Keratinocyte (primary cell): ENCODE data around the gene HSPG2. TPM values are rescaled to one million over a fixed set of nuclear protein-coding genes. Genes with fewer than 3 reads are reported as not detected.

ENCODE experiments used
- DNase-seq: peaks from one replicate; pipeline ENCODE4 v3.0.0-alpha.2; 2011; ENCODE audit warnings: low read depth, missing footprints, low spot score
- FAIRE-seq: peaks from 2 replicates; lab custom pipeline; 2011; peaks lifted over from hg19 to GRCh38; lab: Jason Lieb, UNC
- H2AFZ ChIP-seq: 2 replicates; pipeline ENCODE4 v1.6.0; 2012; ENCODE audit warnings: low read length, control low read depth, inconsistent platforms; ENCODE audit not compliant: control insufficient read depth
- H3K27ac ChIP-seq: 2 replicates; pipeline ENCODE4 v1.5.1; 2011; ENCODE audit warnings: low read length; ENCODE audit not compliant: control insufficient read depth, insufficient read depth
- H3K27me3 ChIP-seq: 3 replicates; pipeline ENCODE4 v1.6.0; 2011; ENCODE audit warnings: low read length; ENCODE audit not compliant: control insufficient read depth, insufficient read depth; ENCODE audit errors: extremely low read depth
- H3K36me3 ChIP-seq, 2 experiments: 2 replicates in 1 of 2; 3 replicates in 1 of 2; pipeline ENCODE4 v1.5.1; 2011; ENCODE audit warnings: low read length in 2 of 2, mild to moderate bottlenecking in 1 of 2; ENCODE audit not compliant: control insufficient read depth in 2 of 2, insufficient read depth in 2 of 2; ENCODE audit errors: extremely low read depth in 1 of 2
- H3K4me1 ChIP-seq: 3 replicates; pipeline ENCODE4 v1.5.1; 2011; ENCODE audit warnings: low read length; ENCODE audit not compliant: control insufficient read depth, insufficient read depth; ENCODE audit errors: extremely low read depth
- H3K4me2 ChIP-seq: 3 replicates; pipeline ENCODE4 v1.6.0; 2011; ENCODE audit warnings: low read depth, low read length; ENCODE audit not compliant: control insufficient read depth, insufficient read depth; ENCODE audit errors: extremely low read depth
- H3K4me3 ChIP-seq, 3 experiments: fragments of 200-600 bp in 1 of 3; sonication (generic) in 1 of 3; 2 replicates in 2 of 3; 3 replicates in 1 of 3; pipeline ENCODE4 v1.5.1; 2011 to 2016; ENCODE audit warnings: low read length in 3 of 3, mild to moderate bottlenecking in 3 of 3, control low read depth in 2 of 3, inconsistent platforms in 1 of 3, low read depth in 1 of 3, mixed read lengths in 1 of 3, mixed run types in 1 of 3, moderate library complexity in 1 of 3; ENCODE audit not compliant: control insufficient read depth in 2 of 3, insufficient read depth in 2 of 3; ENCODE audit errors: extremely low read depth in 1 of 3
- H3K79me2 ChIP-seq: 2 replicates; pipeline ENCODE4 v1.6.0; 2012; ENCODE audit warnings: low read length; ENCODE audit not compliant: control insufficient read depth, insufficient read depth
- H3K9ac ChIP-seq: 3 replicates; pipeline ENCODE4 v1.6.0; 2011; ENCODE audit warnings: low read length; ENCODE audit not compliant: control insufficient read depth, insufficient read depth; ENCODE audit errors: extremely low read depth
- H3K9me1 ChIP-seq: 3 replicates; pipeline ENCODE4 v1.6.0; 2011; ENCODE audit warnings: low read length; ENCODE audit not compliant: control insufficient read depth, insufficient read depth; ENCODE audit errors: extremely low read depth
- H3K9me3 ChIP-seq: 2 replicates; pipeline ENCODE4 v1.5.1; 2012; ENCODE audit warnings: low read depth, low read length; ENCODE audit not compliant: control insufficient read depth
- H4K20me1 ChIP-seq: 3 replicates; pipeline ENCODE4 v1.6.0; 2011; ENCODE audit warnings: low read length; ENCODE audit not compliant: control insufficient read depth, insufficient read depth; ENCODE audit errors: extremely low read depth
- EZH2 ChIP-seq: IDR thresholded peaks from one replicate; pipeline ENCODE4 v1.6.1; 2012; ENCODE audit warnings: inconsistent platforms, mild to moderate bottlenecking, low read length, moderate library complexity
- dilution Hi-C: fragments of 300-500 bp; cut with MboI; formaldehyde crosslinking; loops from one replicate; pipeline ENCODE4 v1.7.0; 2020; ENCODE audit warnings: low sequenced_read_pairs; ENCODE audit not compliant: extremely low pct_ligation_motif_present
- polyA plus RNA-seq, 5 experiments: library from polyadenylated mRNA; depleted of rRNA in 3 of 5; stranded (reverse) in 3 of 5; stranded (forward) in 1 of 5; unstranded in 1 of 5; fragments of >200 nt; gene quantifications; 1 replicate in 1 of 5; 2 replicates in 3 of 5; 3 replicates in 1 of 5; pipeline versions ENCODE4 v1.2.1 to v1.2.3, GENCODE V29; 2011 to 2012; ENCODE audit warnings: missing spikeins in 2 of 5, low read depth in 1 of 5, low replicate concordance in 1 of 5
- TF ChIP-seq, protein P1 (sequence below), 3 experiments: IDR thresholded peaks in 1 of 3; conservative IDR thresholded peaks in 1 of 3; optimal IDR thresholded peaks in 1 of 3; 2 replicates in 2 of 3; 3 replicates in 1 of 3; pipeline versions ENCODE3 to v1.5.1; 2011; ENCODE audit warnings: low read length in 3 of 3, mild to moderate bottlenecking in 3 of 3, moderate library complexity in 2 of 3, control low read depth in 1 of 3, inconsistent platforms in 1 of 3; ENCODE audit not compliant: insufficient read depth in 2 of 3; ENCODE audit errors: extremely low read depth in 1 of 3

Gene HSPG2
- polyA plus RNA-seq, 1 donor (not counting 4 experiments of a cell fraction or from before 2014, with no cell fraction given) = 9.0 TPM

DNA sequence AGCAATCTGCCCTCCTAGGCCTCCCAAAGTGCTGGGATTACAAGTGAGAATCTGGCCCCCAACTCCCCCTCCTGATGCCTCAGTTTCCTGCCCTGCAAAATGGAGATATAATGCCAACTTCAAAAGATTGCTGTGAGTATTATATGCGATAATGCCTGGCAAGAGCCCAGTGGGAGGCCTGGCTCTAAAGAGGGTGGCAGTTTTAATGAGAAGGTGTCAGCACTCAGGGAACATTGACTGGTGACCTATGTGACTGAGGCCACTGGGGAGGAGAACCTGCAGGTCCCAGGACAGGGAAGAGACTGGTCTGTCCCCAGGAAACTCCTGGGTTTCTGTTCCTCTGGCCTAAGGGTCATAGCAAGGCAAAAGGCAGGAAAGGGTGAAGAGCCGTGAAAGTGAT is 11.0 kb downstream of the HSPG2 start:
- Histone ChIP-seq H3K9ac (no peak overlapping the region), H4K20me1 (peaks cover 6% of the 10 kb centered on the region), H3K79me2 (peaks cover 57% of the 10 kb centered on the region), H3K9me1 (no peaks in the 10 kb centered on the region), H3K4me1 (peaks cover under 1% of the 10 kb centered on the region), H2AFZ (no peak overlapping the region), H3K4me2 (no peak overlapping the region), H3K36me3 (peaks cover 0 to 23% of the 10 kb centered on the region in 2 experiments), H3K4me3 (no peak overlapping the region), H3K9me3 (no peaks in the 10 kb centered on the region), H3K27me3 (no peaks in the 10 kb centered on the region), H3K27ac (no peak overlapping the region)
- no peak for DNase-seq
- no peak for FAIRE-seq
- dilution Hi-C loops = no loop called here
- TF ChIP-seq EZH2 = no peak
- TF ChIP-seq, protein P1, sequence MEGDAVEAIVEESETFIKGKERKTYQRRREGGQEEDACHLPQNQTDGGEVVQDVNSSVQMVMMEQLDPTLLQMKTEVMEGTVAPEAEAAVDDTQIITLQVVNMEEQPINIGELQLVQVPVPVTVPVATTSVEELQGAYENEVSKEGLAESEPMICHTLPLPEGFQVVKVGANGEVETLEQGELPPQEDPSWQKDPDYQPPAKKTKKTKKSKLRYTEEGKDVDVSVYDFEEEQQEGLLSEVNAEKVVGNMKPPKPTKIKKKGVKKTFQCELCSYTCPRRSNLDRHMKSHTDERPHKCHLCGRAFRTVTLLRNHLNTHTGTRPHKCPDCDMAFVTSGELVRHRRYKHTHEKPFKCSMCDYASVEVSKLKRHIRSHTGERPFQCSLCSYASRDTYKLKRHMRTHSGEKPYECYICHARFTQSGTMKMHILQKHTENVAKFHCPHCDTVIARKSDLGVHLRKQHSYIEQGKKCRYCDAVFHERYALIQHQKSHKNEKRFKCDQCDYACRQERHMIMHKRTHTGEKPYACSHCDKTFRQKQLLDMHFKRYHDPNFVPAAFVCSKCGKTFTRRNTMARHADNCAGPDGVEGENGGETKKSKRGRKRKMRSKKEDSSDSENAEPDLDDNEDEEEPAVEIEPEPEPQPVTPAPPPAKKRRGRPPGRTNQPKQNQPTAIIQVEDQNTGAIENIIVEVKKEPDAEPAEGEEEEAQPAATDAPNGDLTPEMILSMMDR (optimal IDR thresholded peaks at IDR 0.05 in 1 of 3, IDR thresholded peaks at IDR 0.05 in 1 of 3, conservative IDR thresholded peaks at IDR 0.05 in 1 of 3; ENCODE audit: extremely low read depth in 1 of 3, insufficient read depth in 2 of 3, low read length in 3 of 3) = no peak

DNA sequence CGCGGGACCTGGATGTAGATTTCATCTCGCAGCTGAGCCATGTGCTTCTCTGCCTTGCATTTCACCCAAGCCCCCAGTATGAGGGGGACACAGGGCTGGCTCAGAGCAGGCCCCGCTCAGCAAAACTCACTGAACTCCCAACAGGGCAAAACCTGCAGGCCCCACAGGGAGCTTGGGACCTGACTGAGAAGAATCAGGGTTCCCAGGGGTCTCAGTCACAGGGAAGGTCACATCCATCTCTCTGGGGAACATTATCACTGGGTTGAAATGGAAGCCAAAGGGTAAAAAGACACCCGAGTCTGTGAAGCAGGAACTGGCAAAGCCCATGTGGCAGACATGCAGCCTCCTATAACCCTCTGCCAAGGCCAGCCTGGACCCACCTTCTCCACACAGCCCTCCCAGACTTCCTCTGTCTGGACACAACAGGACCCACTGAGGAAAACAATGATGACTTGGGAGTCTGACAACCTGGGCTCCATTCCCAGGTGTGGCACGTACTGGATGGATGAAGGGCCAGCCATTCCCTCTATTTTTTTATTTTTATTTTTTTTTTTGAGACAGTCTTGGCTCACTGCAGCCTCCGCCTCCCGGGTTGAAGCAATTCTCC is 11.7 kb downstream of the HSPG2 start:
- H3K4me3 ChIP-seq = no peak overlapping the region
- H3K36me3 ChIP-seq = peaks cover 0 to 23% of the 10 kb centered on the region in 2 experiments
- H3K4me2 ChIP-seq = no peak overlapping the region
- TF ChIP-seq, protein P1 (optimal IDR thresholded peaks at IDR 0.05 in 1 of 3, IDR thresholded peaks at IDR 0.05 in 1 of 3, conservative IDR thresholded peaks at IDR 0.05 in 1 of 3; ENCODE audit: extremely low read depth in 1 of 3, insufficient read depth in 2 of 3, low read length in 3 of 3) = no peak
- TF ChIP-seq EZH2 = no peak
- no peak for FAIRE-seq
- peaks cover 2% of the 10 kb centered on the region for H3K4me1 ChIP-seq
- H3K9ac ChIP-seq = no peak overlapping the region
- no peak overlapping the region for H2AFZ ChIP-seq
- no peaks in the 10 kb centered on the region for H3K27me3 ChIP-seq
- H3K79me2 ChIP-seq = peaks cover 51% of the 10 kb centered on the region
- H3K9me3 ChIP-seq = no peaks in the 10 kb centered on the region
- no peak for DNase-seq
- H3K27ac ChIP-seq = no peak overlapping the region
- no peaks in the 10 kb centered on the region for H3K9me1 ChIP-seq
- dilution Hi-C loops = no loop called here
- peaks cover 10% of the 10 kb centered on the region for H4K20me1 ChIP-seq
